ENCODE data around the gene APOC3.
"Not testable (repeated sequence)": the region's sequence is repeated elsewhere in the genome, so short reads cannot be mapped to it uniquely, and the experiment has no call there.

Gene APOC3

GRCh38 chr11:116800610-116801009 lies 29.1 kb upstream of the APOC3 start:
- no peak for DNase-seq (ENCODE audit: extremely low read depth, low read depth)
- TF ChIP-seq, protein P1, sequence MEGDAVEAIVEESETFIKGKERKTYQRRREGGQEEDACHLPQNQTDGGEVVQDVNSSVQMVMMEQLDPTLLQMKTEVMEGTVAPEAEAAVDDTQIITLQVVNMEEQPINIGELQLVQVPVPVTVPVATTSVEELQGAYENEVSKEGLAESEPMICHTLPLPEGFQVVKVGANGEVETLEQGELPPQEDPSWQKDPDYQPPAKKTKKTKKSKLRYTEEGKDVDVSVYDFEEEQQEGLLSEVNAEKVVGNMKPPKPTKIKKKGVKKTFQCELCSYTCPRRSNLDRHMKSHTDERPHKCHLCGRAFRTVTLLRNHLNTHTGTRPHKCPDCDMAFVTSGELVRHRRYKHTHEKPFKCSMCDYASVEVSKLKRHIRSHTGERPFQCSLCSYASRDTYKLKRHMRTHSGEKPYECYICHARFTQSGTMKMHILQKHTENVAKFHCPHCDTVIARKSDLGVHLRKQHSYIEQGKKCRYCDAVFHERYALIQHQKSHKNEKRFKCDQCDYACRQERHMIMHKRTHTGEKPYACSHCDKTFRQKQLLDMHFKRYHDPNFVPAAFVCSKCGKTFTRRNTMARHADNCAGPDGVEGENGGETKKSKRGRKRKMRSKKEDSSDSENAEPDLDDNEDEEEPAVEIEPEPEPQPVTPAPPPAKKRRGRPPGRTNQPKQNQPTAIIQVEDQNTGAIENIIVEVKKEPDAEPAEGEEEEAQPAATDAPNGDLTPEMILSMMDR (IDR thresholded peaks at IDR 0.05; ENCODE audit: low read depth, low read length, missing control alignments), result no peak
- no peak overlapping the region for H3K4me3 ChIP-seq (replicated peaks; ENCODE audit: low read depth, low read length)

DNA sequence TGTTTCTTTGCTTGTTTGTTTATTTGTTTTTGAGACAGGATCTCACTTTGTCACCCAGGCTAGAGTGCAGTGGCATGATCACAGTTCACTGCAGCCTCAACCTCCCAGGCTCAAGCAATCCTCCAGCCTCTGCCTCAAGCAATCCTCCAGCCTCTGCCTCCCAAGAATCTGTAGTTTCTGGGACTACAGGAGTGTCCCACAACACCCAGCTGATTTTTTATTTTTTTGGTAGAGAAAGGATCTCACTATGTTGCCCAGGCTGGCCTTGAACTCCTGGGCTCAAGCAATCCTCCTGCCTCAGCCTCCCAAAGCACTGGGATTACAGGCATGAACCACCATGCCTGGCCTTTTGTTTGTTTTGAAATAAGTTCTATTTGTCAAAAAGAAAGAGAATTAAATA lies 28.0 kb upstream of the APOC3 start:
- not testable (repeated sequence) for DNase-seq (ENCODE audit: extremely low read depth, low read depth); H3K4me3 ChIP-seq (replicated peaks; ENCODE audit: low read depth, low read length)

DNA sequence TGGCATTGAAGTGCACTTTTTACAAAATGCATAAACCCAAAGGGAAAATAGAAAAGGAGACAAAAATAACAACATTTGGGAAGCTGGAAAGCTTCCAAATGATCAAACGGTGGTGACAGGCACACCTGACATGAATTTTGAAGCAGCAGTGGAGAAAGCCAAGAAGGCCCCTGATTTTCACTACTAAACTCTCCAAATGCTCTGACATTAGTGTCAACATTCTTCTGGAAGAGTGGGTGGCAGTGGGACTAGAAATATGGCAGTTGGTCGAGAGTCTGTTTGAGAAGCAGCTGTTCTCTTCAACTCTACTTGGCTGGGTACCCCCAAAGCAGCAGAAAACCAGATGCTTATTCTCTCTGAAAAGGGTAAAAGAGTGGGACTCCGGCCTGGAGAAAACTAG lies 25.7 kb upstream of the APOC3 start:
- no peak overlapping the region for H3K4me3 ChIP-seq (replicated peaks; ENCODE audit: low read depth, low read length)
- TF ChIP-seq, protein P1 (IDR thresholded peaks at IDR 0.05; ENCODE audit: low read depth, low read length, missing control alignments), result no peak
- no peak for DNase-seq (ENCODE audit: extremely low read depth, low read depth)

DNA sequence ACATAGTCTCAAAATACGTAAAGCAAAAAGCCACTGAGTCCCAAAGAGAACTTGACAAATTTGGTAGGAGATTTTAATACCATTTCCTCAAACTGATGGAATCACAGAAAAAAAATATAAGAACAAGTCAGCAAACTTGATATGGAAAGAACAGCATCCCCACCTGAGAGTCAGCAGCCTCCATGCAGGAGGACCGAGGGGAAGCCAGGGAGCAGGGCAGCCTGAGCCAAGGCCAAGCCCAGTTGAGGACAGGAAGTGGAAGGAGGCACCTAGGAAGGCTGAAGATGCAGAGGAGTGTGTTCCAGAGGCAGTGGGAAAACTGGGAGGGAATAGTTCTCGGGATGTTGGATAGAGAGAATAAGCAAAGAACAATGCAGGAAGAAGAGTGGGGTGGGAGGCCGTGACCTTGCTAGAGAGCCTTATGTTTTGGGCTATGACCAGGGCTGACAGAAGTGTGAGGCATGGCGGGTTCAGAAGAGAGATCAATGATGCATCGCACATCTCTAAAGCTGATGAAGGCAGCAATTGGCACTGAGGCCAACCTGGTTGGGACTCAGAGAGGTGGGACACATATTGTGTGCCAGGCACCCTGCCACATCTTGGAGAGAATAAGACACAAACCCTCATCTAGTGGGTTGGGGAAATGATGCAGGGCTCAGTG lies 22.0 kb upstream of the APOC3 start:
- H3K4me3 ChIP-seq (replicated peaks; ENCODE audit: low read depth, low read length), result no peak overlapping the region
- DNase-seq (ENCODE audit: extremely low read depth, low read depth), result no peak
- TF ChIP-seq, protein P1 (IDR thresholded peaks at IDR 0.05; ENCODE audit: low read depth, low read length, missing control alignments), result no peak

GRCh38 chr11:116808262-116809175 lies 21.2 kb upstream of the APOC3 start:
- DNase-seq (ENCODE audit: extremely low read depth, low read depth), result no peak
- TF ChIP-seq, protein P1 (IDR thresholded peaks at IDR 0.05; ENCODE audit: low read depth, low read length, missing control alignments), result no peak
- no peak overlapping the region for H3K4me3 ChIP-seq (replicated peaks; ENCODE audit: low read depth, low read length)

DNA sequence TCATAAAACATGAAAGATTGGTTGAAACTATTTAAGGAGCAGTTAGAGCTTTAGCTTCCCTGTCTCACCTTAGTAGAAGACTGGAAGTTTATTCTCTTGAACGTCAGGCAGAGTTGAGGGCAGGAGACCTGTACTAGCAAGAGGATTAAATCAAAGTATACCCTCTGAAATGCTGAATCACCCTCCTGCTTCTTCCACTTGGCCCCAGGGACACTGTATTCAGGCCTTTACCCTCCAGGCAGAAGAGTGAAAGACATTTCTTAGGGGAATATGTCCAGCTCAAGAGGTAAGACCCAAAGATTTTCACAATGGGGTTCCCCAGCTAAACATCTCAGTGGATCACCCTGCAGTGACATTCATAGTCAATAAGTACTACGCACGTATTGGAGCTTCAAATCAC lies 18.5 kb upstream of the APOC3 start:
- TF ChIP-seq, protein P1 (IDR thresholded peaks at IDR 0.05; ENCODE audit: low read depth, low read length, missing control alignments), result no peak
- no peak overlapping the region for H3K4me3 ChIP-seq (replicated peaks; ENCODE audit: low read depth, low read length)
- DNase-seq (ENCODE audit: extremely low read depth, low read depth), result no peak

DNA sequence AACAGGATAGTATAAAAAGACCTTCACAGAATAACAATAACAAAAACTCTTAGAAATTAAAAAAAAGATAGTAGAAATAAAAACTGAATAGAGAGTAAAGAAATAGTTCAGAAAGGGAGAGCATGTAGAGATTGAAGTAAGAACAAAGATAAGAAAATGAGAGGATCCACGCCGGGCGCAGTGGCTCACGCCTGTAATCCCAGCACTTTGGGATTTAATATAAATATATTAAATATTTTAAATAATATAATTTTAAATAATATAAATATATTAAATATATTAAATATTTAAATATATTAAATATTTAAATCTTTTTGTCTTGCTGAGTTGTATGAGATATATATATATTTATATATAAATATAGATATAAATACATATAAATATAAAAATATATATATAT lies 17.6 kb upstream of the APOC3 start:
- TF ChIP-seq, protein P1 (IDR thresholded peaks at IDR 0.05; ENCODE audit: low read depth, low read length, missing control alignments), result no peak
- DNase-seq (ENCODE audit: extremely low read depth, low read depth), result no peak

More for the DNA sequence above, 17.6 kb upstream of the APOC3 start:
- H3K4me3 ChIP-seq (replicated peaks; ENCODE audit: low read depth, low read length), result no peak overlapping the region
